Endodermal cell (in vitro differentiated cells): Measurements from ENCODE around the gene EP400. TPM values are rescaled to one million over a fixed set of nuclear protein-coding genes. Genes with fewer than 3 reads are reported as not detected.

Source experiments
- DNase-seq: peaks from one replicate; pipeline ENCODE4 v3.0.0-alpha.2; 2017
- H3K27ac ChIP-seq: 2 replicates; pipeline ENCODE4 v1.5.1; 2013; ENCODE audit warnings: mild to moderate bottlenecking, low read depth, low read length, moderate library complexity
- H3K27me3 ChIP-seq: 2 replicates; pipeline ENCODE4 v1.6.1; 2013; ENCODE audit warnings: mild to moderate bottlenecking, low read length, moderate library complexity; ENCODE audit not compliant: insufficient read depth, control insufficient read depth, poor library complexity, severe bottlenecking
- H3K36me3 ChIP-seq: 2 replicates; pipeline ENCODE4 v1.7.0; 2013; ENCODE audit warnings: mild to moderate bottlenecking, low read length, moderate library complexity; ENCODE audit not compliant: control insufficient read depth, insufficient read depth
- H3K4me1 ChIP-seq: one replicate; pipeline ENCODE4 v1.7.0; 2013; ENCODE audit warnings: low read length; ENCODE audit not compliant: control insufficient read depth, insufficient read depth
- H3K4me3 ChIP-seq: 2 replicates; pipeline ENCODE4 v1.5.1; 2013; ENCODE audit warnings: mild to moderate bottlenecking, low read length, moderate library complexity
- H3K9ac ChIP-seq: 2 replicates; pipeline ENCODE4 v1.6.1; 2013; ENCODE audit warnings: mild to moderate bottlenecking, low read length, moderate library complexity; ENCODE audit not compliant: poor library complexity, severe bottlenecking; ENCODE audit errors: extremely low read depth
- H3K9me3 ChIP-seq: 2 replicates; pipeline ENCODE4 v1.6.1; 2013; ENCODE audit warnings: mild to moderate bottlenecking, low read length, moderate library complexity; ENCODE audit not compliant: control insufficient read depth
- H3K27ac Mint-ChIP-seq: 2 replicates; pipeline ENCODE4 v1.8.0; 2020; ENCODE audit warnings: mixed read lengths
- H3K27me3 Mint-ChIP-seq: 2 replicates; pipeline ENCODE4 v1.8.0; 2021; ENCODE audit warnings: mild to moderate bottlenecking, mixed read lengths; ENCODE audit not compliant: insufficient read depth
- H3K36me3 Mint-ChIP-seq: 2 replicates; pipeline ENCODE4 v1.8.0; 2020; ENCODE audit warnings: low read depth, mixed read lengths
- H3K4me1 Mint-ChIP-seq: 2 replicates; pipeline ENCODE4 v1.8.0; 2020; ENCODE audit warnings: mixed read lengths
- H3K4me3 Mint-ChIP-seq: 2 replicates; pipeline ENCODE4 v1.8.0; 2020; ENCODE audit warnings: mild to moderate bottlenecking, moderate library complexity, mixed read lengths
- H3K9me3 Mint-ChIP-seq: 2 replicates; pipeline ENCODE4 v1.8.0; 2020; ENCODE audit warnings: mild to moderate bottlenecking, mixed read lengths
- CTCF ChIP-seq: fragments of 200-600 bp; sonication (generic); conservative IDR thresholded peaks from 2 replicates; pipeline ENCODE4 v1.5.0; 2021; ENCODE audit warnings: antibody characterized with exemption, mild to moderate bottlenecking
- WGBS, 2 experiments: methylation state at CpG; one replicate each; pipeline versions ENCODE4 v1.1.5 to v1.1.7; 2013; ENCODE audit warnings: missing lambda C conversion rate in 2 of 2, mixed read lengths in 1 of 2; ENCODE audit not compliant: insufficient coverage in 1 of 2, insufficient read length in 1 of 2; 5-methylcytosine and 5-hydroxymethylcytosine counted together
- total RNA-seq, 2 donors: library from RNA; stranded (reverse); fragmentation: NEBNext Ultra II Directional in 1 of 2; extraction: Animal tissue kit (Norgen Biotek cat#: 25700) in 1 of 2; gene quantifications; 2 replicates in 1 of 2; 3 replicates in 1 of 2; pipeline ENCODE4 v1.2.1, GENCODE V29; 2021

The EP400 gene
- total RNA-seq, 2 donors from 2014 or later, result 64.7 to 78.3 TPM

- Mint-ChIP-seq H3K36me3 (peaks cover 48% of the 10 kb centered on the region), H3K27me3 (no peaks in the 10 kb centered on the region), H3K27ac (no peak overlapping the region), H3K4me3 (no peak overlapping the region), H3K4me1 (no peaks in the 10 kb centered on the region), H3K9me3 (no peaks in the 10 kb centered on the region)
- WGBS, 2 experiments, result 96% methylated on average over 18 to 19 of the region's 19 CpGs
- Histone ChIP-seq H3K9ac (no peak overlapping the region), H3K9me3 (no peaks in the 10 kb centered on the region), H3K36me3 (peaks cover 73% of the 10 kb centered on the region), H3K4me1 (no peaks in the 10 kb centered on the region), H3K4me3 (no peak overlapping the region), H3K27me3 (no peaks in the 10 kb centered on the region), H3K27ac (no peak overlapping the region)
- TF ChIP-seq CTCF, result no peak
- DNase-seq, result no peak
These were observed 56.4 kb downstream of the EP400 start for GRCh38 chr12:132006056-132006680.

- no peak overlapping the region for H3K4me3 Mint-ChIP-seq
- Histone ChIP-seq H3K9me3 (no peaks in the 10 kb centered on the region), H3K27ac (no peak overlapping the region), H3K4me1 (no peaks in the 10 kb centered on the region), H3K36me3 (peaks cover 80% of the 10 kb centered on the region), H3K9ac (no peak overlapping the region), H3K27me3 (no peaks in the 10 kb centered on the region), H3K4me3 (no peak overlapping the region)
- no peak for TF ChIP-seq CTCF
- DNase-seq, result no peak
- peaks cover 56% of the 10 kb centered on the region for H3K36me3 Mint-ChIP-seq
- WGBS, 2 experiments, result 97 to 100% methylated on average over 5 to 6 of the region's 6 CpGs
- H3K4me1 Mint-ChIP-seq, result no peaks in the 10 kb centered on the region
- no peaks in the 10 kb centered on the region for H3K9me3 Mint-ChIP-seq
- H3K27me3 Mint-ChIP-seq, result no peaks in the 10 kb centered on the region
- H3K27ac Mint-ChIP-seq, result no peak overlapping the region
These were observed 57.3 kb downstream of the EP400 start for GRCh38 chr12:132007041-132007440.

GRCh38 chr12:132009336-132009859, 59.7 kb downstream of the EP400 start:
- Mint-ChIP-seq H3K36me3 (peaks cover 71% of the 10 kb centered on the region), H3K4me3 (no peak overlapping the region), H3K4me1 (no peaks in the 10 kb centered on the region), H3K27ac (no peak overlapping the region), H3K9me3 (no peaks in the 10 kb centered on the region), H3K27me3 (no peaks in the 10 kb centered on the region)
- no peak for TF ChIP-seq CTCF
- H3K9ac ChIP-seq, result no peak overlapping the region
- H3K36me3 ChIP-seq, result peaks cover 87% of the 10 kb centered on the region
- H3K4me3 ChIP-seq, result no peak overlapping the region
- no peaks in the 10 kb centered on the region for H3K9me3 ChIP-seq
- H3K4me1 ChIP-seq, result no peaks in the 10 kb centered on the region
- 87% methylated on average over 5 of the region's 5 CpGs; no CpG with 5 or more reads in 1 of the 2 experiments for WGBS, 2 experiments
- DNase-seq, result no peak
- H3K27me3 ChIP-seq, result no peaks in the 10 kb centered on the region
- H3K27ac ChIP-seq, result no peak overlapping the region
